Ectodermal cell (in vitro differentiated cells): Measurements from ENCODE around the gene RAB10.

Experiments used
- H3K27ac ChIP-seq: 2 replicates; pipeline ENCODE4 v1.7.0; 2013; ENCODE audit warnings: mild to moderate bottlenecking, low read depth, low read length; ENCODE audit not compliant: insufficient read depth, poor library complexity, severe bottlenecking
- H3K27me3 ChIP-seq: 2 replicates; pipeline ENCODE4 v1.7.0; 2013; ENCODE audit warnings: mild to moderate bottlenecking, low read length; ENCODE audit not compliant: insufficient read depth, control insufficient read depth, poor library complexity, severe bottlenecking
- H3K36me3 ChIP-seq: one replicate; pipeline ENCODE4 v1.7.0; 2013; ENCODE audit warnings: low read length; ENCODE audit not compliant: control insufficient read depth, insufficient read depth
- H3K4me1 ChIP-seq: one replicate; pipeline ENCODE4 v1.7.0; 2013; ENCODE audit warnings: low read length; ENCODE audit not compliant: control insufficient read depth, insufficient read depth
- H3K4me3 ChIP-seq: 2 replicates; pipeline ENCODE4 v1.7.0; 2013; ENCODE audit warnings: low read depth, low read length, control low read depth; ENCODE audit not compliant: insufficient read depth
- H3K9me3 ChIP-seq: 2 replicates; pipeline ENCODE4 v1.7.0; 2013; ENCODE audit warnings: mild to moderate bottlenecking, low read length, moderate library complexity; ENCODE audit not compliant: control insufficient read depth
- WGBS, 2 experiments: methylation state at CpG; one replicate each; pipeline ENCODE4 v1.1.7; 2013; ENCODE audit warnings: missing lambda C conversion rate in 2 of 2; 5-methylcytosine and 5-hydroxymethylcytosine counted together

Gene RAB10

DNA sequence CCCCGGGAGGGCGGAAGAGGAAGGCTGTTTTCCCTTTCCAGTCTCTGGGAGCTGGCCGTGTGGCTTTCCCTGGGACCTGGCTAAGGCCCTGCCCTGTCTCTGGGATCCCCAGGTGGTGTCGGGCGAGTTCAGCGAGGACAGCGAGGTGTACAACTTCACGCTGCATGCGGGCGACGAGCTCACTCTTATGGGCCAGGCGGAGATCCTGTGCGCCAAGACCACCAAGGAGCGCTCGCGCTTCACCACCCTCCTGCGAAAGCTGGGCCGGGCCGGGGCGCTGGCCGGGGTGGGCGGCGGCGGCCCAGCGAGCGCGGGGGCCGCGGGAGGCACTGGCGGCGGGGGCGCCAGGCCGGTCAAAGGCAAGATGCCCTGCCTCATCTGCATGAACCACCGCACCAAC, 150.2 kb downstream of the RAB10 start:
- Histone ChIP-seq H3K4me1 (peaks cover 12% of the 10 kb centered on the region), H3K27ac (no peak overlapping the region), H3K36me3 (peaks cover 4% of the 10 kb centered on the region), H3K9me3 (no peaks in the 10 kb centered on the region), H3K4me3 (peak overlapping the region; percentile 30), H3K27me3 (peaks cover 26% of the 10 kb centered on the region)
- WGBS, 2 experiments: 71 to 75% methylated on average over 34 of the region's 34 CpGs

DNA sequence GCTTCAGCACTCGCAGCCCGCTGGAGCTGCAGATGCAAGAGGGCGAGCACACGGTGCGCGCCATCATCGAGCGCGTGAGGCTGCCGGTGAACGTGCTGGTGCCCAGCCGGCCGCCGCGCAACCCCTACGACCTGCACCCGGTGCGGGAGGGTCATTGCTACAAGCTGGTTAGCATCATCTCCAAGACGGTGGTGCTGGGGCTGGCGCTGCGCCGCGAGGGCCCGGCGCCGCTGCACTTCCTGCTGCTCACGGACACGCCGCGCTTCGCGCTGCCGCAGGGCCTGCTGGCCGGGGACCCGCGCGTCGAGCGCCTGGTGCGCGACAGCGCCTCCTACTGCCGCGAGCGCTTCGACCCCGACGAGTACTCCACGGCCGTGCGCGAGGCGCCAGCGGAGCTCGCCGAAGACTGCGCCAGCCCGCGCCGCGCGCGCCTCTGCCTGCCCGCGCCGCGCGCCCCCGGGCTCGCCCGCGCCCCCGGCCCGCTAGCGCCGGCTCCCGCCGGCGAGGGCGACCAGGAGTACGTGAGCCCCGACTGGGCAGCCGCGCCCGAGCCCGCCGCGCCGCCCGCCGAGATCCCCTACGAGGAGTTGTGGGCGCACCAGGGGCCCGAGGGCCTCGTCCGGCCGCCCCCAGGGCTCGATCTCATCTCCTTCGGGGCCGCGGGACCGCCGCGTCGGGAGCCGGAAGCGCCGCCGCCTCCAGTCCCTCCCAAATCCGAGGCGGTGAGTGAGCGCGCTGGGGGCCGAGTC, 150.8 kb downstream of the RAB10 start:
- H3K4me3 ChIP-seq: peak overlapping the region; percentile 30
- no peaks in the 10 kb centered on the region for H3K9me3 ChIP-seq
- 7 to 9% methylated on average over 114 of the region's 114 CpGs for WGBS, 2 experiments
- peaks cover 6% of the 10 kb centered on the region for H3K4me1 ChIP-seq
- H3K27ac ChIP-seq: no peak overlapping the region
- peaks cover 5% of the 10 kb centered on the region for H3K36me3 ChIP-seq
- peaks cover 26% of the 10 kb centered on the region for H3K27me3 ChIP-seq

DNA sequence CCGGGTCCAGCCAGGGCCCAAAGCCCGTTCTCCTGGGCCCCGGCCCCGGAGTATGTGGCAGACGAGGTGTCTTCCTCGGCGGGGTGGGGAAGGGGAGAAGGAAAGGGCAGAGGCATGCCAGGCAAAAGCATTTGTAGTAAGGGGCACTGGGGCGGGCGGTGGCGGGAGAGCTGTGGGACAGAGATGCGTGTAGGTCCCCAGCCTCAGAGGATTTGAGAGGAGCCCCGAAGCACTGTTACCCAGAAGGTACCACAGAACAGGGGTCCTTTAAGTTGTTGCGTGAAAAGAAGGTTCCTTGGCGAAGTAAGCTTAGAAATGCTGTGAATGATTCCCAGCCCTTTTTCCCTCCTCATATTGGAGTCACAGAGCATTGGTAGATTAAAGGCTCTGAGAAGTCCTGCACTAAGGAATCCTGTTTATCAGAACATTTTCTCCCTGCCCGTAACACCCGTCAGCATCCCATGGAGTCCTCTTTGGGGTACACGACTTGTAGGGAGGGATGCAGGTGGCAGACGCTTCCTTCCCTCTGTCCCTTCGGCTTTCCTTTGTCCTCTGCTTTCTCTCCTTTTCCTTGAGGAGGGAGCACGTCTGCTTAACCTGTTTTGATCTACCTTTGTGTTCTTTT, 151.5 kb downstream of the RAB10 start:
- H3K27me3 ChIP-seq: peaks cover 26% of the 10 kb centered on the region
- 61 to 62% methylated on average over 20 of the region's 20 CpGs for WGBS, 2 experiments
- H3K9me3 ChIP-seq: no peaks in the 10 kb centered on the region
- peaks cover 9% of the 10 kb centered on the region for H3K36me3 ChIP-seq
- no peaks in the 10 kb centered on the region for H3K4me1 ChIP-seq
- H3K27ac ChIP-seq: no peak overlapping the region
- peak overlapping the region; percentile 30 for H3K4me3 ChIP-seq

DNA sequence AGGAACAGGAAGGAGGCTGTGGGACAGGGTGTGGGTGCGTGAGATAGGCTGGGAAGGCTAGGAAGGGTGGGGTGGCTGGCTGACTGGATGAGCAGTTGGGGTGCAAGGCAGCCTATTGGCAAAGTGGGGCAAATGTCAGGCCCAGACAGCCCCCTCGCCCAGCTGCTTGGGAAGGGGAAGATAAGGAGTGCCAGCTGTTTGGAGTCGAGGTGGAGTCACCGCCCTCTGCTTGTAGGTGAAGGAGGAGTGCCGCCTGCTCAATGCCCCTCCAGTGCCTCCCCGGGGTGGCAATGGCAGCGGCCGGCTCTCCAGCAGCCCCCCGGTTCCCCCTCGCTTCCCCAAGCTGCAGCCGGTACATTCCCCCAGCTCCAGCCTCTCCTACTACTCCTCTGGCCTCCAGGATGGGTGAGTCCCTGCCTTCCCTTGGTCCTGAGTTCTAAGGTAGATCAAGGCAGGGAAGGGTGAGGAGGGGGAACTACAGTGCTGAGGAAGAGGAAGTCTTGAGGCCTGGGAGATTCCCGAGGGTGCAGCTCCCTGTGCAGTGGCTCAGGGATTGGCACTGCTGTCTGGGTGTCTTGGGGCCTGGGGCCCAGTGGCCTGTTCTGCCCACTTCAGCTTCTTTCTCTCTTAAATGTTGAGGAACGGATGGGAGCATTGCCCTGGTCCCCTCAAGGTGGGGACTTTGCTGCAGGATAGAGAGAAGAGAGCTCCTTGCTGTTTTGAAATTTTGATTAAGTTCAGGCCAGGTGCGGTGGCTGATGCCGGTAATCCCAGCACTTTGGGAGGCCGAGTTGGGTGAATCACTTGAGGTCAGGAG, 152.3 kb downstream of the RAB10 start:
- no peak overlapping the region for H3K4me3 ChIP-seq

More for the DNA sequence above, 152.3 kb downstream of the RAB10 start:
- no peaks in the 10 kb centered on the region for H3K4me1 ChIP-seq
- peaks cover 9% of the 10 kb centered on the region for H3K36me3 ChIP-seq
- peaks cover 26% of the 10 kb centered on the region for H3K27me3 ChIP-seq
- H3K27ac ChIP-seq: no peak overlapping the region
- no peaks in the 10 kb centered on the region for H3K9me3 ChIP-seq
- 92 to 94% methylated on average over 16 of the region's 16 CpGs for WGBS, 2 experiments
